GM21825 (cell line): ENCODE measurements around the gene SLC4A3.
"Not testable (repeated sequence)": the region's sequence is repeated elsewhere in the genome, so short reads cannot be mapped to it uniquely, and the experiment has no call there.

ENCODE experiments used
- ATAC-seq: cut with Tn5 transposase; IDR thresholded peaks from one replicate; pipeline ENCODE4 v1.9.1; 2021; ENCODE audit warnings: mild to moderate bottlenecking, moderate library complexity; ENCODE audit not compliant: unreplicated experiment

The SLC4A3 gene

GRCh38 chr2:219676586-219676985 lies 49.2 kb downstream of the SLC4A3 start:
- ATAC-seq, result no peak

GRCh38 chr2:219679041-219679440 lies 51.6 kb downstream of the SLC4A3 start:
- ATAC-seq, result no peak

GRCh38 chr2:219679571-219679970 lies 52.1 kb downstream of the SLC4A3 start:
- no peak for ATAC-seq

GRCh38 chr2:219680958-219681693 lies 53.7 kb downstream of the SLC4A3 start:
- ATAC-seq, result no peak

- no peak for ATAC-seq
Measured at GRCh38 chr2:219681694-219682300, 54.4 kb downstream of the SLC4A3 start.

GRCh38 chr2:219683474-219683873 lies 56.0 kb downstream of the SLC4A3 start:
- ATAC-seq, result not testable (repeated sequence)

- peak; percentile 96 for ATAC-seq
Measured at GRCh38 chr2:219684721-219685689, 57.6 kb downstream of the SLC4A3 start.

- no peak for ATAC-seq
Measured at GRCh38 chr2:219687272-219687671, 59.8 kb downstream of the SLC4A3 start.

GRCh38 chr2:219687882-219688559 lies 60.6 kb downstream of the SLC4A3 start:
- no peak for ATAC-seq

- no peak for ATAC-seq
Measured at GRCh38 chr2:219688560-219689445, 61.4 kb downstream of the SLC4A3 start.

- ATAC-seq, result no peak
Measured at GRCh38 chr2:219689676-219690628, 62.5 kb downstream of the SLC4A3 start.

- no peak for ATAC-seq
Measured at GRCh38 chr2:219691571-219691970, 64.1 kb downstream of the SLC4A3 start.
